Measurements from ENCODE around the gene ADISSP. TPM values are rescaled to one million over a fixed set of nuclear protein-coding genes. Genes with fewer than 3 reads are reported as not detected.

Gene ADISSP
- total and polyA plus RNA-seq, 9 donors: 17.0 to 26.7 (median 25.0) TPM

- no CpG with 5 or more reads among the region's 7 CpGs for WGBS (ENCODE audit: insufficient coverage)
- H3K4me3 ChIP-seq (ENCODE audit: low read length): no peak overlapping the region
- DNase-seq: no peak
- H3K36me3 ChIP-seq (ENCODE audit: control insufficient read depth, insufficient read depth, low read length): peaks cover 43% of the 10 kb centered on the region
- no peaks in the 10 kb centered on the region for H3K9me3 ChIP-seq (replicated peaks; ENCODE audit: control insufficient read depth, low read depth, low read length)
- H3K27ac ChIP-seq (ENCODE audit: low read length): peak overlapping the region; percentile 69
- no peaks in the 10 kb centered on the region for H3K27me3 ChIP-seq (ENCODE audit: control insufficient read depth, insufficient read depth, low read length)
- peaks cover 19% of the 10 kb centered on the region for H3K4me1 ChIP-seq (ENCODE audit: control insufficient read depth, insufficient read depth, low read length)
These were observed 27.6 kb downstream of the ADISSP start for GRCh38 chr20:3739926-3740451.

GRCh38 chr20:3739054-3739925, 28.3 kb downstream of the ADISSP start:
- Histone ChIP-seq H3K27me3 (ENCODE audit: control insufficient read depth, insufficient read depth, low read length) (no peaks in the 10 kb centered on the region), H3K4me3 (ENCODE audit: low read length) (no peak overlapping the region), H3K9me3 (replicated peaks; ENCODE audit: control insufficient read depth, low read depth, low read length) (no peaks in the 10 kb centered on the region), H3K36me3 (ENCODE audit: control insufficient read depth, insufficient read depth, low read length) (peaks cover 37% of the 10 kb centered on the region), H3K27ac (ENCODE audit: low read length) (peak overlapping the region; percentile 69), H3K4me1 (ENCODE audit: control insufficient read depth, insufficient read depth, low read length) (peaks cover 25% of the 10 kb centered on the region)
- DNase-seq: peak; percentile 37
- WGBS (ENCODE audit: insufficient coverage): 54% methylated on average over 17 of the region's 19 CpGs

- Histone ChIP-seq H3K4me3 (ENCODE audit: low read length) (no peak overlapping the region), H3K9me3 (replicated peaks; ENCODE audit: control insufficient read depth, low read depth, low read length) (no peaks in the 10 kb centered on the region), H3K4me1 (ENCODE audit: control insufficient read depth, insufficient read depth, low read length) (peaks cover 32% of the 10 kb centered on the region), H3K27ac (ENCODE audit: low read length) (no peak overlapping the region), H3K27me3 (ENCODE audit: control insufficient read depth, insufficient read depth, low read length) (no peaks in the 10 kb centered on the region), H3K36me3 (ENCODE audit: control insufficient read depth, insufficient read depth, low read length) (peaks cover 32% of the 10 kb centered on the region)
- 50% methylated on average over 6 of the region's 11 CpGs for WGBS (ENCODE audit: insufficient coverage)
- DNase-seq: no peak
These were observed 29.2 kb downstream of the ADISSP start for GRCh38 chr20:3738111-3739053.

GRCh38 chr20:3735768-3736167, 31.8 kb downstream of the ADISSP start:
- Histone ChIP-seq H3K4me3 (ENCODE audit: low read length) (no peak overlapping the region), H3K27me3 (ENCODE audit: control insufficient read depth, insufficient read depth, low read length) (peaks cover 4% of the 10 kb centered on the region), H3K27ac (ENCODE audit: low read length) (no peak overlapping the region), H3K36me3 (ENCODE audit: control insufficient read depth, insufficient read depth, low read length) (peaks cover 26% of the 10 kb centered on the region), H3K4me1 (ENCODE audit: control insufficient read depth, insufficient read depth, low read length) (peaks cover 52% of the 10 kb centered on the region), H3K9me3 (replicated peaks; ENCODE audit: control insufficient read depth, low read depth, low read length) (no peaks in the 10 kb centered on the region)
- WGBS (ENCODE audit: insufficient coverage): 40% methylated on average over 1 of the region's 4 CpGs
- DNase-seq: no peak

- Histone ChIP-seq H3K4me1 (ENCODE audit: control insufficient read depth, insufficient read depth, low read length) (peaks cover 53% of the 10 kb centered on the region), H3K4me3 (ENCODE audit: low read length) (peak overlapping the region; percentile 65), H3K36me3 (ENCODE audit: control insufficient read depth, insufficient read depth, low read length) (peaks cover 18% of the 10 kb centered on the region), H3K27me3 (ENCODE audit: control insufficient read depth, insufficient read depth, low read length) (peaks cover 4% of the 10 kb centered on the region), H3K27ac (ENCODE audit: low read length) (peak overlapping the region; percentile 13), H3K9me3 (replicated peaks; ENCODE audit: control insufficient read depth, low read depth, low read length) (no peaks in the 10 kb centered on the region)
- DNase-seq: peak; percentile 47
- 52% methylated on average over 8 of the region's 12 CpGs for WGBS (ENCODE audit: insufficient coverage)
These were observed 33.3 kb downstream of the ADISSP start for GRCh38 chr20:3734111-3734843.

- peaks cover 50% of the 10 kb centered on the region for H3K4me1 ChIP-seq (ENCODE audit: control insufficient read depth, insufficient read depth, low read length)
- H3K4me3 ChIP-seq (ENCODE audit: low read length): peak overlapping the region; percentile 65
- DNase-seq: peak; percentile 61
- H3K9me3 ChIP-seq (replicated peaks; ENCODE audit: control insufficient read depth, low read depth, low read length): no peaks in the 10 kb centered on the region
- peak overlapping the region; percentile 71 for H3K27ac ChIP-seq (ENCODE audit: low read length)
- peaks cover 9% of the 10 kb centered on the region for H3K27me3 ChIP-seq (ENCODE audit: control insufficient read depth, insufficient read depth, low read length)
- peaks cover 11% of the 10 kb centered on the region for H3K36me3 ChIP-seq (ENCODE audit: control insufficient read depth, insufficient read depth, low read length)
- WGBS (ENCODE audit: insufficient coverage): 38% methylated on average over 16 of the region's 20 CpGs
These were observed 34.2 kb downstream of the ADISSP start for GRCh38 chr20:3733119-3733995.

GRCh38 chr20:3732327-3733118, 35.0 kb downstream of the ADISSP start, which contains the start of gene HSPA12B:
Gene HSPA12B, plus strand, starts transcription at chr20:3732685. Its CDS starts 5,990 bp downstream, at chr20:3738675.
- no peaks in the 10 kb centered on the region for H3K9me3 ChIP-seq (replicated peaks; ENCODE audit: control insufficient read depth, low read depth, low read length)
- H3K27ac ChIP-seq (ENCODE audit: low read length): peak within 1 kb of the TSS; percentile 71
- H3K27me3 ChIP-seq (ENCODE audit: control insufficient read depth, insufficient read depth, low read length): peaks cover 10% of the 10 kb centered on the region
- H3K4me3 ChIP-seq (ENCODE audit: low read length): peak within 1 kb of the TSS; percentile 65
- H3K4me1 ChIP-seq (ENCODE audit: control insufficient read depth, insufficient read depth, low read length): peaks cover 51% of the 10 kb centered on the region
- H3K36me3 ChIP-seq (ENCODE audit: control insufficient read depth, insufficient read depth, low read length): peaks cover 11% of the 10 kb centered on the region
- DNase-seq: peak; percentile 85
- 1% methylated on average over 43 of the region's 67 CpGs for WGBS (ENCODE audit: insufficient coverage)

- no peaks in the 10 kb centered on the region for H3K9me3 ChIP-seq (replicated peaks; ENCODE audit: control insufficient read depth, low read depth, low read length)
- H3K4me1 ChIP-seq (ENCODE audit: control insufficient read depth, insufficient read depth, low read length): peaks cover 57% of the 10 kb centered on the region
- peak overlapping the region; percentile 22 for H3K4me3 ChIP-seq (ENCODE audit: low read length)
- H3K36me3 ChIP-seq (ENCODE audit: control insufficient read depth, insufficient read depth, low read length): peaks cover 11% of the 10 kb centered on the region
- H3K27ac ChIP-seq (ENCODE audit: low read length): peak overlapping the region; percentile 45
- DNase-seq: peak; percentile 42
- peaks cover 10% of the 10 kb centered on the region for H3K27me3 ChIP-seq (ENCODE audit: control insufficient read depth, insufficient read depth, low read length)
- WGBS (ENCODE audit: insufficient coverage): 29% methylated on average over 12 of the region's 16 CpGs
These were observed 35.6 kb downstream of the ADISSP start for GRCh38 chr20:3731944-3732326.
